HepG2 (cell line): ENCODE data around the gene NBPF3. TPM values are rescaled to one million over a fixed set of nuclear protein-coding genes. Genes with fewer than 3 reads are reported as not detected.

Experiments
- CHCHD3 ChIP-seq: sonication (generic); formaldehyde crosslinking; IDR thresholded peaks from 2 replicates; pipeline ENCODE4 v1.8.0; 2022; ENCODE audit warnings: mild to moderate bottlenecking, missing genetic modification reagents, moderate library complexity
- EP300 ChIP-seq, 3 experiments: sonication (generic) in 1 of 3; formaldehyde crosslinking in 1 of 3; IDR thresholded peaks; 2 replicates each; pipeline versions ENCODE4 v1.5.1 to v1.6.1; 2011 to 2020; ENCODE audit warnings: low read depth in 2 of 3, low read length in 2 of 3, borderline replicate concordance in 1 of 3, improper control_type of control experiment in 1 of 3, mild to moderate bottlenecking in 1 of 3, missing genetic modification reagents in 1 of 3, moderate library complexity in 1 of 3
- ETV5 ChIP-seq: IDR thresholded peaks from 2 replicates; pipeline ENCODE4 v1.6.1; 2018; ENCODE audit warnings: missing biosample characterization, missing genetic modification reagents, inconsistent platforms, borderline replicate concordance
- HDAC6 ChIP-seq: fragments of 200-600 bp; sonication (generic); IDR thresholded peaks from 2 replicates; pipeline ENCODE4 v1.7.0; 2017; ENCODE audit warnings: mild to moderate bottlenecking, antibody characterized with exemption, low read length, low read depth
- HNF4A ChIP-seq: sonication (generic); formaldehyde crosslinking; IDR thresholded peaks from 2 replicates; pipeline ENCODE4 v1.4.0; 2020; ENCODE audit warnings: missing genetic modification reagents
- ISL2 ChIP-seq: sonication (generic); formaldehyde crosslinking; IDR thresholded peaks from 2 replicates; pipeline ENCODE4 v1.5.0; 2020; ENCODE audit warnings: missing genetic modification reagents
- PITX1 ChIP-seq: sonication (generic); formaldehyde crosslinking; IDR thresholded peaks from 2 replicates; pipeline ENCODE4 v1.5.1; 2020; ENCODE audit warnings: mild to moderate bottlenecking, missing genetic modification reagents
- RNF2 ChIP-seq: fragments of 450-650 bp; conservative IDR thresholded peaks from 2 replicates; pipeline ENCODE4 v1.6.1; 2016; ENCODE audit warnings: low read depth
- SIN3A ChIP-seq: IDR thresholded peaks from 2 replicates; pipeline ENCODE4 v1.6.1; 2011; ENCODE audit warnings: low read depth, mild to moderate bottlenecking, control low read depth, low read length, borderline replicate concordance
- ZNF225 ChIP-seq: sonication (generic); formaldehyde crosslinking; IDR thresholded peaks from 2 replicates; pipeline ENCODE4 v1.4.0; 2020; ENCODE audit warnings: mild to moderate bottlenecking, missing genetic modification reagents
- ZNF263 ChIP-seq: sonication (generic); formaldehyde crosslinking; IDR thresholded peaks from 2 replicates; pipeline ENCODE4 v1.4.0; 2020; ENCODE audit warnings: missing genetic modification reagents
- ZNF879 ChIP-seq: sonication (generic); formaldehyde crosslinking; IDR thresholded peaks from 2 replicates; pipeline ENCODE4 v1.8.1; 2023; ENCODE audit warnings: missing genetic modification reagents
- polyA plus RNA-seq, 8 experiments: library from polyadenylated mRNA; depleted of rRNA in 3 of 8; stranded (reverse) in 7 of 8; unstranded in 1 of 8; fragments of >200 nt; fragmentation: Illumina TruSeq in 4 of 8; extraction: Trizol in 4 of 8; gene quantifications; 2 replicates each; pipeline versions ENCODE4 v1.2.1 to v1.2.3, GENCODE V29; 2011 to 2016; ENCODE audit warnings: low read depth in 4 of 8, missing spikeins in 1 of 8, mixed read lengths in 1 of 8; ENCODE audit not compliant: insufficient read depth in 1 of 8
- total RNA-seq, 5 experiments: library from RNA; depleted of rRNA; stranded (reverse); fragments of >200 nt; fragmentation: Illumina TruSeq; extraction: Trizol; gene quantifications; 2 replicates each; pipeline ENCODE4 v1.2.3, GENCODE V29; 2016; ENCODE audit warnings: low read depth in 1 of 5
- TF ChIP-seq, protein P1 (sequence below): sonication (generic); formaldehyde crosslinking; IDR thresholded peaks from 2 replicates; pipeline ENCODE4 v1.5.0; 2020; ENCODE audit warnings: missing genetic modification reagents
- TF ChIP-seq, protein P2 (sequence below): sonication (generic); formaldehyde crosslinking; IDR thresholded peaks from 2 replicates; pipeline ENCODE4; 2020; ENCODE audit warnings: missing genetic modification reagents, mild to moderate bottlenecking, borderline replicate concordance
- TF ChIP-seq, protein P3 (sequence below): IDR thresholded peaks from 2 replicates; pipeline ENCODE4 v1.6.1; 2016; ENCODE audit warnings: low read depth, missing genetic modification reagents, missing compliant biosample characterization
- TF ChIP-seq, protein P4 (sequence below): sonication (generic); formaldehyde crosslinking; IDR thresholded peaks from 2 replicates; pipeline ENCODE4 v1.4.0; 2020; ENCODE audit warnings: missing genetic modification reagents

NBPF3 gene
- total and polyA plus RNA-seq, 2 of the 13 experiments (the other 11 are each of a cell fraction or from before 2014, with no cell fraction given): 3.5 to 4.9 TPM

DNA sequence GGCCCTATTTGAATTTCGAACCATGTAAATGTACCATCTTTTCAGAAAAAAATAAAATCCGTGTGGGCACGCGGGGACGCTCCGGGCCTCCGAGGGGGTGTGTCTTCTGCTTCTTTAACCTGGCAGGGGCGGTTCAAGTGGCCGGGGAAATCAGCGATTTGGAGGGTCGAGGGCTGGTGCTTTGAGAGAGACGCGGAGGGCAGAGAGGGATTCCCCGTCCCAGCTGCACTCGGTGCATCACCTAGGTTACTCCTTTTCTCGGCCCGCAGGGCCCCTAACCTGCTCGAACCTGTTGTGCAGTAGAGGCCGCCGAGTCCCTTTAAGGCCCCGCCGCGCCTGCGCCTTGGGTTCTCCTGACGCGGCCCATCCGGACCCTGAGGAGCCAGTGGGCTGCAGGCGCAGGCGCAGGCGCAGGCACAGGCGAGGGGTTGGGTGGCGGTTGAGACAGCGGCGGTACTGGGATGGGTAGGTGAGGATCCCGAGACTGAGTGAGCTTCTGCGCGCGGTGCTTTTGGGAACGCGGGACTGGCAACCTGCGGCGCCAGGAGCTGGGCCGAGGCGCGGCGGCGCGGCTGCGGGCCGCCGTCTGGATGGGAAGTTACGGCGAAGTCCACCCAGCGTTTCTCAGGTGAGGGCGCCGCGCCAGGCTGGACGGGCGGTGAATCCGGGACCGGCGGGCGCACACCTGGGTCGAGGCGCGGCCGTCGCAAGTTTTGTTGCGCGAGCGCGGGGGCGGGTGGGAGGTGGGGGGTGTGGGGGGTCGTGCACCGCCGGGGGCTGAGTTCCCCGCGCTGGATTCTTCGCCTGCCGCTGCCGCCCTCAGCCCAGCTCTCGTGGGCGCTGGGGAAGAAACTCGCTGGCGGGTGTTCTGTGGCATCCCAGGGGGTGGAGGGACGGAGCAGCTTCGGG is at the start of gene NBPF3 (continued):
- TF ChIP-seq ZNF263 (CRISPR knock-in tag) (peak; percentile 26; the same call in 1 of the 2 replicates), RNF2 (no peak), ZNF879 (CRISPR knock-in tag) (no peak), PITX1 (CRISPR knock-in tag) (no peak), HDAC6 (no peak), EP300 (IDR thresholded peaks at IDR 0.05; ENCODE audit: low read depth in 2 of 2, low read length in 2 of 2) (no peak), EP300 (CRISPR knock-in tag; IDR thresholded peaks at IDR 0.05; ENCODE audit: borderline replicate concordance) (no peak), HNF4A (no peak), ETV5 (no peak), ISL2 (CRISPR knock-in tag) (peak; percentile 30; the same call in 1 of the 2 replicates), ZNF225 (CRISPR knock-in tag) (no peak), SIN3A (peak; percentile 61; the same call in 1 of the 2 replicates), CHCHD3 (CRISPR knock-in tag) (no peak)
- TF ChIP-seq, protein P1, sequence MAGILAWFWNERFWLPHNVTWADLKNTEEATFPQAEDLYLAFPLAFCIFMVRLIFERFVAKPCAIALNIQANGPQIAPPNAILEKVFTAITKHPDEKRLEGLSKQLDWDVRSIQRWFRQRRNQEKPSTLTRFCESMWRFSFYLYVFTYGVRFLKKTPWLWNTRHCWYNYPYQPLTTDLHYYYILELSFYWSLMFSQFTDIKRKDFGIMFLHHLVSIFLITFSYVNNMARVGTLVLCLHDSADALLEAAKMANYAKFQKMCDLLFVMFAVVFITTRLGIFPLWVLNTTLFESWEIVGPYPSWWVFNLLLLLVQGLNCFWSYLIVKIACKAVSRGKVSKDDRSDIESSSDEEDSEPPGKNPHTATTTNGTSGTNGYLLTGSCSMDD (CRISPR knock-in tag): 0 out of 2 replicates have a peak, but pooled peaks have one; percentile 9
- TF ChIP-seq, protein P2, sequence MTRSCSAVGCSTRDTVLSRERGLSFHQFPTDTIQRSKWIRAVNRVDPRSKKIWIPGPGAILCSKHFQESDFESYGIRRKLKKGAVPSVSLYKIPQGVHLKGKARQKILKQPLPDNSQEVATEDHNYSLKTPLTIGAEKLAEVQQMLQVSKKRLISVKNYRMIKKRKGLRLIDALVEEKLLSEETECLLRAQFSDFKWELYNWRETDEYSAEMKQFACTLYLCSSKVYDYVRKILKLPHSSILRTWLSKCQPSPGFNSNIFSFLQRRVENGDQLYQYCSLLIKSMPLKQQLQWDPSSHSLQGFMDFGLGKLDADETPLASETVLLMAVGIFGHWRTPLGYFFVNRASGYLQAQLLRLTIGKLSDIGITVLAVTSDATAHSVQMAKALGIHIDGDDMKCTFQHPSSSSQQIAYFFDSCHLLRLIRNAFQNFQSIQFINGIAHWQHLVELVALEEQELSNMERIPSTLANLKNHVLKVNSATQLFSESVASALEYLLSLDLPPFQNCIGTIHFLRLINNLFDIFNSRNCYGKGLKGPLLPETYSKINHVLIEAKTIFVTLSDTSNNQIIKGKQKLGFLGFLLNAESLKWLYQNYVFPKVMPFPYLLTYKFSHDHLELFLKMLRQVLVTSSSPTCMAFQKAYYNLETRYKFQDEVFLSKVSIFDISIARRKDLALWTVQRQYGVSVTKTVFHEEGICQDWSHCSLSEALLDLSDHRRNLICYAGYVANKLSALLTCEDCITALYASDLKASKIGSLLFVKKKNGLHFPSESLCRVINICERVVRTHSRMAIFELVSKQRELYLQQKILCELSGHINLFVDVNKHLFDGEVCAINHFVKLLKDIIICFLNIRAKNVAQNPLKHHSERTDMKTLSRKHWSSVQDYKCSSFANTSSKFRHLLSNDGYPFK (CRISPR knock-in tag): no peak
- TF ChIP-seq, protein P3, sequence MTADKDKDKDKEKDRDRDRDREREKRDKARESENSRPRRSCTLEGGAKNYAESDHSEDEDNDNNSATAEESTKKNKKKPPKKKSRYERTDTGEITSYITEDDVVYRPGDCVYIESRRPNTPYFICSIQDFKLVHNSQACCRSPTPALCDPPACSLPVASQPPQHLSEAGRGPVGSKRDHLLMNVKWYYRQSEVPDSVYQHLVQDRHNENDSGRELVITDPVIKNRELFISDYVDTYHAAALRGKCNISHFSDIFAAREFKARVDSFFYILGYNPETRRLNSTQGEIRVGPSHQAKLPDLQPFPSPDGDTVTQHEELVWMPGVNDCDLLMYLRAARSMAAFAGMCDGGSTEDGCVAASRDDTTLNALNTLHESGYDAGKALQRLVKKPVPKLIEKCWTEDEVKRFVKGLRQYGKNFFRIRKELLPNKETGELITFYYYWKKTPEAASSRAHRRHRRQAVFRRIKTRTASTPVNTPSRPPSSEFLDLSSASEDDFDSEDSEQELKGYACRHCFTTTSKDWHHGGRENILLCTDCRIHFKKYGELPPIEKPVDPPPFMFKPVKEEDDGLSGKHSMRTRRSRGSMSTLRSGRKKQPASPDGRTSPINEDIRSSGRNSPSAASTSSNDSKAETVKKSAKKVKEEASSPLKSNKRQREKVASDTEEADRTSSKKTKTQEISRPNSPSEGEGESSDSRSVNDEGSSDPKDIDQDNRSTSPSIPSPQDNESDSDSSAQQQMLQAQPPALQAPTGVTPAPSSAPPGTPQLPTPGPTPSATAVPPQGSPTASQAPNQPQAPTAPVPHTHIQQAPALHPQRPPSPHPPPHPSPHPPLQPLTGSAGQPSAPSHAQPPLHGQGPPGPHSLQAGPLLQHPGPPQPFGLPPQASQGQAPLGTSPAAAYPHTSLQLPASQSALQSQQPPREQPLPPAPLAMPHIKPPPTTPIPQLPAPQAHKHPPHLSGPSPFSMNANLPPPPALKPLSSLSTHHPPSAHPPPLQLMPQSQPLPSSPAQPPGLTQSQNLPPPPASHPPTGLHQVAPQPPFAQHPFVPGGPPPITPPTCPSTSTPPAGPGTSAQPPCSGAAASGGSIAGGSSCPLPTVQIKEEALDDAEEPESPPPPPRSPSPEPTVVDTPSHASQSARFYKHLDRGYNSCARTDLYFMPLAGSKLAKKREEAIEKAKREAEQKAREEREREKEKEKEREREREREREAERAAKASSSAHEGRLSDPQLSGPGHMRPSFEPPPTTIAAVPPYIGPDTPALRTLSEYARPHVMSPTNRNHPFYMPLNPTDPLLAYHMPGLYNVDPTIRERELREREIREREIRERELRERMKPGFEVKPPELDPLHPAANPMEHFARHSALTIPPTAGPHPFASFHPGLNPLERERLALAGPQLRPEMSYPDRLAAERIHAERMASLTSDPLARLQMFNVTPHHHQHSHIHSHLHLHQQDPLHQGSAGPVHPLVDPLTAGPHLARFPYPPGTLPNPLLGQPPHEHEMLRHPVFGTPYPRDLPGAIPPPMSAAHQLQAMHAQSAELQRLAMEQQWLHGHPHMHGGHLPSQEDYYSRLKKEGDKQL (CRISPR knock-in tag): no peak
- TF ChIP-seq, protein P4, sequence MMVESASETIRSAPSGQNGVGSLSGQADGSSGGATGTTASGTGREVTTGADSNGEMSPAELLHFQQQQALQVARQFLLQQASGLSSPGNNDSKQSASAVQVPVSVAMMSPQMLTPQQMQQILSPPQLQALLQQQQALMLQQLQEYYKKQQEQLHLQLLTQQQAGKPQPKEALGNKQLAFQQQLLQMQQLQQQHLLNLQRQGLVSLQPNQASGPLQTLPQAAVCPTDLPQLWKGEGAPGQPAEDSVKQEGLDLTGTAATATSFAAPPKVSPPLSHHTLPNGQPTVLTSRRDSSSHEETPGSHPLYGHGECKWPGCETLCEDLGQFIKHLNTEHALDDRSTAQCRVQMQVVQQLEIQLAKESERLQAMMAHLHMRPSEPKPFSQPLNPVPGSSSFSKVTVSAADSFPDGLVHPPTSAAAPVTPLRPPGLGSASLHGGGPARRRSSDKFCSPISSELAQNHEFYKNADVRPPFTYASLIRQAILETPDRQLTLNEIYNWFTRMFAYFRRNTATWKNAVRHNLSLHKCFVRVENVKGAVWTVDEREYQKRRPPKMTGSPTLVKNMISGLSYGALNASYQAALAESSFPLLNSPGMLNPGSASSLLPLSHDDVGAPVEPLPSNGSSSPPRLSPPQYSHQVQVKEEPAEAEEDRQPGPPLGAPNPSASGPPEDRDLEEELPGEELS: no peak; the same call in 1 of the 2 replicates
